ENCODE results near the gene PKMYT1. TPM values are rescaled to one million over a fixed set of nuclear protein-coding genes. Genes with fewer than 3 reads are reported as not detected.

The PKMYT1 gene
- total and polyA plus RNA-seq, 2 experiments from 2014 or later: 7.7 to 21.0 TPM

- no peak overlapping the region for H2AFZ ChIP-seq
- TF ChIP-seq EZH2 (IDR thresholded peaks at IDR 0.05; ENCODE audit: borderline replicate concordance) (no peak), EZH2phosphoT487 (IDR thresholded peaks at IDR 0.05; ENCODE audit: low read depth, severe bottlenecking, unreplicated experiment) (no peak), CTCF (IDR thresholded peaks at IDR 0.05; ENCODE audit: poor library complexity) (no peak)
- H3K4me1 ChIP-seq (ENCODE audit: insufficient read depth): peaks cover 25% of the 10 kb centered on the region
- WGBS (ENCODE audit: low lambda C conversion rate, missing lambda C conversion rate): 79% methylated on average over 13 of the region's 13 CpGs
- H3K36me3 ChIP-seq (replicated peaks; ENCODE audit: insufficient read depth, low read depth): no peaks in the 10 kb centered on the region
- no peaks in the 10 kb centered on the region for H3K9me2 ChIP-seq (replicated peaks; ENCODE audit: insufficient read depth)
- H3K79me2 ChIP-seq: peaks cover 28% of the 10 kb centered on the region
- H3K9me3 ChIP-seq (ENCODE audit: low read depth): no peaks in the 10 kb centered on the region
- no peak overlapping the region for H3K27ac ChIP-seq
- DNase-seq (ENCODE audit: low spot score): no peak
- H3K4me2 ChIP-seq: peak overlapping the region; percentile 57
- H3K4me3 ChIP-seq: no peak overlapping the region
- H3K27me3 ChIP-seq: peaks cover 7% of the 10 kb centered on the region
- H4K20me1 ChIP-seq (ENCODE audit: insufficient read depth, poor library complexity, severe bottlenecking): peaks cover 6% of the 10 kb centered on the region
Observed at GRCh38 chr16:3015865-3016521, 35.7 kb upstream of the PKMYT1 start.

- H4K20me1 ChIP-seq (ENCODE audit: insufficient read depth, poor library complexity, severe bottlenecking): peaks cover 6% of the 10 kb centered on the region
- H3K27ac ChIP-seq: no peak overlapping the region
- H3K4me1 ChIP-seq (ENCODE audit: insufficient read depth): peaks cover 33% of the 10 kb centered on the region
- no peak overlapping the region for H3K4me3 ChIP-seq
- 96% methylated on average over 6 of the region's 6 CpGs for WGBS (ENCODE audit: low lambda C conversion rate, missing lambda C conversion rate)
- H3K27me3 ChIP-seq: peaks cover 7% of the 10 kb centered on the region
- no peaks in the 10 kb centered on the region for H3K36me3 ChIP-seq (replicated peaks; ENCODE audit: insufficient read depth, low read depth)
- no peaks in the 10 kb centered on the region for H3K9me3 ChIP-seq (ENCODE audit: low read depth)
- H3K79me2 ChIP-seq: peaks cover 28% of the 10 kb centered on the region
- DNase-seq (ENCODE audit: low spot score): no peak
- H3K9me2 ChIP-seq (replicated peaks; ENCODE audit: insufficient read depth): no peaks in the 10 kb centered on the region
- no peak overlapping the region for H2AFZ ChIP-seq
- TF ChIP-seq EZH2phosphoT487 (IDR thresholded peaks at IDR 0.05; ENCODE audit: low read depth, severe bottlenecking, unreplicated experiment) (no peak), EZH2 (IDR thresholded peaks at IDR 0.05; ENCODE audit: borderline replicate concordance) (no peak)
- no peak overlapping the region for H3K4me2 ChIP-seq
Observed at GRCh38 chr16:3014971-3015370, 34.7 kb upstream of the PKMYT1 start.

GRCh38 chr16:3013998-3014690 is 33.9 kb upstream of the PKMYT1 start:
- no peak overlapping the region for H2AFZ ChIP-seq
- H3K4me2 ChIP-seq: peak overlapping the region; percentile 66
- H3K27ac ChIP-seq: no peak overlapping the region
- no peak overlapping the region for H3K4me3 ChIP-seq
- WGBS (ENCODE audit: low lambda C conversion rate, missing lambda C conversion rate): 79% methylated on average over 12 of the region's 12 CpGs
- no peaks in the 10 kb centered on the region for H3K9me3 ChIP-seq (ENCODE audit: low read depth)
- DNase-seq (ENCODE audit: low spot score): no peak
- H3K4me1 ChIP-seq (ENCODE audit: insufficient read depth): peaks cover 33% of the 10 kb centered on the region
- no peak for TF ChIP-seq EZH2 (IDR thresholded peaks at IDR 0.05; ENCODE audit: borderline replicate concordance)
- TF ChIP-seq EZH2phosphoT487 (IDR thresholded peaks at IDR 0.05; ENCODE audit: low read depth, severe bottlenecking, unreplicated experiment): no peak
- no peak for TF ChIP-seq CTCF (IDR thresholded peaks at IDR 0.05; ENCODE audit: poor library complexity)
- no peaks in the 10 kb centered on the region for H3K36me3 ChIP-seq (replicated peaks; ENCODE audit: insufficient read depth, low read depth)
- peaks cover 21% of the 10 kb centered on the region for H3K79me2 ChIP-seq
- peaks cover 7% of the 10 kb centered on the region for H3K27me3 ChIP-seq
- H4K20me1 ChIP-seq (ENCODE audit: insufficient read depth, poor library complexity, severe bottlenecking): peaks cover 6% of the 10 kb centered on the region
- no peaks in the 10 kb centered on the region for H3K9me2 ChIP-seq (replicated peaks; ENCODE audit: insufficient read depth)

- no peak overlapping the region for H2AFZ ChIP-seq
- no peak overlapping the region for H3K4me3 ChIP-seq
- peaks cover 16% of the 10 kb centered on the region for H3K79me2 ChIP-seq
- H3K36me3 ChIP-seq (replicated peaks; ENCODE audit: insufficient read depth, low read depth): no peaks in the 10 kb centered on the region
- peaks cover 6% of the 10 kb centered on the region for H4K20me1 ChIP-seq (ENCODE audit: insufficient read depth, poor library complexity, severe bottlenecking)
- H3K27me3 ChIP-seq: peaks cover 7% of the 10 kb centered on the region
- H3K4me2 ChIP-seq: peak overlapping the region; percentile 66
- peaks cover 40% of the 10 kb centered on the region for H3K4me1 ChIP-seq (ENCODE audit: insufficient read depth)
- DNase-seq (ENCODE audit: low spot score): no peak
- WGBS (ENCODE audit: low lambda C conversion rate, missing lambda C conversion rate): 63% methylated on average over 21 of the region's 27 CpGs
- TF ChIP-seq EZH2phosphoT487 (IDR thresholded peaks at IDR 0.05; ENCODE audit: low read depth, severe bottlenecking, unreplicated experiment) (no peak), EZH2 (IDR thresholded peaks at IDR 0.05; ENCODE audit: borderline replicate concordance) (no peak), CTCF (IDR thresholded peaks at IDR 0.05; ENCODE audit: poor library complexity) (no peak)
- no peaks in the 10 kb centered on the region for H3K9me3 ChIP-seq (ENCODE audit: low read depth)
- peak overlapping the region; percentile 97 for H3K27ac ChIP-seq
- H3K9me2 ChIP-seq (replicated peaks; ENCODE audit: insufficient read depth): no peaks in the 10 kb centered on the region
Observed at GRCh38 chr16:3013491-3013951, 33.3 kb upstream of the PKMYT1 start.

Measured in hepatocyte (in vitro differentiated cells).